Stimulated activated naive CD8-positive, alpha-beta T cell treated with anti-CD3 and anti-CD28 coated beads, Interleukin-15, Interleukin-2, amounts not matched to agents 100 ng/mL and 50 ng/mL, for 24 hours (primary cell): Measurements from ENCODE around the gene IL20.

ENCODE experiments used
- H3K27ac Mint-ChIP-seq: one replicate; pipeline ENCODE4 v1.8.0; 2021; ENCODE audit warnings: mild to moderate bottlenecking, mixed read lengths
- H3K27me3 Mint-ChIP-seq: one replicate; pipeline ENCODE4 v1.8.0; 2021; ENCODE audit warnings: mixed read lengths
- H3K36me3 Mint-ChIP-seq: one replicate; pipeline ENCODE4 v1.8.0; 2021; ENCODE audit warnings: low read depth, mixed read lengths
- H3K4me1 Mint-ChIP-seq: one replicate; pipeline ENCODE4 v1.8.0; 2021; ENCODE audit warnings: low read depth, mixed read lengths
- H3K4me3 Mint-ChIP-seq: one replicate; pipeline ENCODE4 v1.8.0; 2021; ENCODE audit warnings: mild to moderate bottlenecking, mixed read lengths
- H3K9me3 Mint-ChIP-seq: one replicate; pipeline ENCODE4 v1.8.0; 2021; ENCODE audit warnings: mixed read lengths

Gene IL20

GRCh38 chr1:206854401-206855129 lies 10.9 kb upstream of the IL20 start:
- Mint-ChIP-seq H3K9me3 (peaks cover 6% of the 10 kb centered on the region), H3K4me3 (no peak overlapping the region), H3K27ac (no peak overlapping the region), H3K36me3 (no peaks in the 10 kb centered on the region), H3K4me1 (peaks cover 5% of the 10 kb centered on the region), H3K27me3 (no peaks in the 10 kb centered on the region)

DNA sequence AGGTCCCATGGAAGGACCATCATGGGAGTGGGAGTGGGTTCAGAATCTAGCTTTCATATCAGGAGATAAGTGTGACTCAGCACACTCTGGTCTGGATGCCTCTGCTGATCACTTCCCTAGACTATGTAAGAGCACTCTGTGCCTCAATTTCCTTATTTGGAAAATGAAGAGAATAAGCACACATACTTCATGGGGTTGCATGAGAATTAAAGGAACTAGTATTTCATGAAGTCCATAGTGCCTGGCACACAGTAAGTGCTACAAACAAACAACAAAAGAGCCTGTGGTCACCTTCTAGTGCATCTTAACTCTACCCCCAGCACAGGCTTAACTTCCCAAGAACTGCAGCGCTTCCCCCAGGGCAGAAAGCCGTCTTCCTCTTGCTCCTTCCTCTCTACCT lies 9.6 kb upstream of the IL20 start:
- Mint-ChIP-seq H3K36me3 (no peaks in the 10 kb centered on the region), H3K4me3 (no peak overlapping the region), H3K27me3 (peaks cover 6% of the 10 kb centered on the region), H3K4me1 (peaks cover 5% of the 10 kb centered on the region), H3K27ac (no peak overlapping the region), H3K9me3 (peaks cover 6% of the 10 kb centered on the region)

- no peak overlapping the region for H3K27ac Mint-ChIP-seq
- peaks cover 11% of the 10 kb centered on the region for H3K27me3 Mint-ChIP-seq
- peaks cover 5% of the 10 kb centered on the region for H3K4me1 Mint-ChIP-seq
- H3K36me3 Mint-ChIP-seq: no peaks in the 10 kb centered on the region
- H3K4me3 Mint-ChIP-seq: no peak overlapping the region
- H3K9me3 Mint-ChIP-seq: peaks cover 6% of the 10 kb centered on the region
Measured at GRCh38 chr1:206856674-206857464, 8.6 kb upstream of the IL20 start.

GRCh38 chr1:206859082-206859521 lies 6.3 kb upstream of the IL20 start:
- Mint-ChIP-seq H3K4me1 (peaks cover 5% of the 10 kb centered on the region), H3K27me3 (peaks cover 20% of the 10 kb centered on the region), H3K36me3 (no peaks in the 10 kb centered on the region), H3K9me3 (no peaks in the 10 kb centered on the region), H3K27ac (no peak overlapping the region), H3K4me3 (no peak overlapping the region)

- Mint-ChIP-seq H3K36me3 (no peaks in the 10 kb centered on the region), H3K27ac (no peak overlapping the region), H3K4me3 (no peak overlapping the region), H3K4me1 (peaks cover 10% of the 10 kb centered on the region), H3K9me3 (no peaks in the 10 kb centered on the region), H3K27me3 (peaks cover 20% of the 10 kb centered on the region)
Measured at GRCh38 chr1:206860165-206860564, 5.3 kb upstream of the IL20 start.

DNA sequence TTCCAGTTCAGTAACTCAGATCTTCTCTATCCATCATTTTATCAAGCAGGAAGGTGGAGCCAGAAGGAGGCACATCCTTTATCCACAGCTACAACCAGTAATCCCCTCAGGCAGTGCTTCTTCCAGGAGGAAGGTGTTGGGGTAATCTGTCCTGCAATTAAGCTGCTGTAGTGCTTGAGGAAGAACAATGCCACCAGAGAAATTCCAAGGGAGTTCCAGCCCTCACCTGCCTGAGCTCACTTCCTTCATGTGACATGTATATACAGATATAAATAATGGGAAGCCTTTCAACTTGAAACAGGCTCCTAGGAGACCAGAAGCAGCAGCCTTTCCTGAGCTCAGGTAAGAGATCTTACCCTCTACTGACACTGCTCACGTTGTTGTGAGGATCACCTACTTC lies 2.2 kb upstream of the IL20 start:
- no peak overlapping the region for H3K4me3 Mint-ChIP-seq
- H3K9me3 Mint-ChIP-seq: no peaks in the 10 kb centered on the region
- H3K4me1 Mint-ChIP-seq: peaks cover 20% of the 10 kb centered on the region
- H3K27ac Mint-ChIP-seq: no peak overlapping the region
- no peaks in the 10 kb centered on the region for H3K36me3 Mint-ChIP-seq
- H3K27me3 Mint-ChIP-seq: peaks cover 25% of the 10 kb centered on the region

- Mint-ChIP-seq H3K36me3 (no peaks in the 10 kb centered on the region), H3K4me3 (no peak overlapping the region), H3K4me1 (peaks cover 17% of the 10 kb centered on the region), H3K9me3 (no peaks in the 10 kb centered on the region), H3K27me3 (peaks cover 22% of the 10 kb centered on the region), H3K27ac (no peak overlapping the region)
Measured at GRCh38 chr1:206866062-206866461, 639 bp downstream of the IL20 start.

DNA sequence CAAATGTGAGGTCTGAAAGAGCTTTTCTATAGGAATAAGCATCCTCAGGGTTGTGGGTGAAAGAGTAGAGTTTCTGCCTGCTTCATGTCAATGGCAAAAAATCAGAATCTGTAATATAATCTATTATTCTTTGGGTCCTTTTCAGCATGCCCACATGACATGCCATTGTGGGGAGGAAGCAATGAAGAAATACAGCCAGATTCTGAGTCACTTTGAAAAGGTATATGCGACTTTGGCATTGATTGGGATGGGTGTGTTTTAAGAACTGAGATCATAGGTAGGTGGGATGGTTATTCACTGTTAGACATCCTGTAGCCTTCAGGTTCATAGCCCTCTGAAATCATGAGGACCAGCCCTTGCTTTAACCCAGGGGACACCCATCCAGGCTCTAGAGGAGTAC lies 1.8 kb downstream of the IL20 start:
- Mint-ChIP-seq H3K36me3 (no peaks in the 10 kb centered on the region), H3K4me1 (peaks cover 17% of the 10 kb centered on the region), H3K27me3 (peaks cover 16% of the 10 kb centered on the region), H3K4me3 (no peak overlapping the region), H3K27ac (no peak overlapping the region), H3K9me3 (peaks cover 3% of the 10 kb centered on the region)

GRCh38 chr1:206867716-206868115 lies 2.3 kb downstream of the IL20 start:
- peaks cover 14% of the 10 kb centered on the region for H3K27me3 Mint-ChIP-seq
- peaks cover 17% of the 10 kb centered on the region for H3K4me1 Mint-ChIP-seq
- H3K4me3 Mint-ChIP-seq: no peak overlapping the region
- H3K36me3 Mint-ChIP-seq: no peaks in the 10 kb centered on the region
- H3K27ac Mint-ChIP-seq: no peak overlapping the region
- peaks cover 3% of the 10 kb centered on the region for H3K9me3 Mint-ChIP-seq

GRCh38 chr1:206868264-206868663 lies 2.8 kb downstream of the IL20 start:
- Mint-ChIP-seq H3K27me3 (peaks cover 9% of the 10 kb centered on the region), H3K4me3 (no peak overlapping the region), H3K27ac (no peak overlapping the region), H3K4me1 (peaks cover 17% of the 10 kb centered on the region), H3K36me3 (no peaks in the 10 kb centered on the region), H3K9me3 (peaks cover 3% of the 10 kb centered on the region)

GRCh38 chr1:206872139-206872538 lies 6.7 kb downstream of the IL20 start:
- Mint-ChIP-seq H3K27me3 (peaks cover 8% of the 10 kb centered on the region), H3K9me3 (peaks cover 8% of the 10 kb centered on the region), H3K4me3 (no peak overlapping the region), H3K4me1 (no peaks in the 10 kb centered on the region), H3K27ac (no peak overlapping the region), H3K36me3 (no peaks in the 10 kb centered on the region)

- H3K9me3 Mint-ChIP-seq: peaks cover 15% of the 10 kb centered on the region
- H3K27me3 Mint-ChIP-seq: peaks cover 8% of the 10 kb centered on the region
- no peaks in the 10 kb centered on the region for H3K4me1 Mint-ChIP-seq
- H3K4me3 Mint-ChIP-seq: no peak overlapping the region
- peaks cover 4% of the 10 kb centered on the region for H3K36me3 Mint-ChIP-seq
- no peak overlapping the region for H3K27ac Mint-ChIP-seq
Measured at GRCh38 chr1:206873603-206874188, 8.3 kb downstream of the IL20 start.

DNA sequence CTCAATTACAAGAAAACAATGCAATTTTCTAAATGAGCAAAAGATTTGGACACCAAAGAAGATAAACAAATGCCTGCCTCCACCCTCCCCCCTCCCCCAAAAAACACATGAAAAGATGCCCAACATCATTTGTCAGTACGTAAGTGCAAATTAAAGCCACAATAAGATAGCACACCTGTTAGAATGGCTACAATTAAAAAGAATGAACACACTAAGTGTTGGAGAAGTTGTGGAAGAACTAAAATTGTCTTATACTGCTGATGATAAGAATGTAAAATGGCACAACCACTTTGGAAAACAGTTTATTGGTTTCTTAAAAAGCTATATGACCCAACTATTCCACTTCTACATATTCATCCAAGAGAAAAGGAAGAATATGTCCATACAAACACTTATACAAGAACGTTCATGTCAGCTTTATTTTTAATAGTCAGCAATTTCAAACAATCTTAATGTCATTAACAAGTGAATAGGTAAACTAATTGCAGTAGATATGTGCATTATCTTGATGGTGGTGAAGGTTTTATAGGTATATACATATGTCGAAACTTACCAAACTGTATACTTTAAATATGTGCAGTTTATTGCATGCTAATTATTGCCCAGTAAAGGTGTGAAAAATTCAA lies 10.4 kb downstream of the IL20 start:
- Mint-ChIP-seq H3K27ac (no peak overlapping the region), H3K36me3 (peaks cover 4% of the 10 kb centered on the region), H3K9me3 (peaks cover 22% of the 10 kb centered on the region), H3K27me3 (peaks cover 3% of the 10 kb centered on the region), H3K4me3 (no peak overlapping the region), H3K4me1 (peaks cover 5% of the 10 kb centered on the region)

DNA sequence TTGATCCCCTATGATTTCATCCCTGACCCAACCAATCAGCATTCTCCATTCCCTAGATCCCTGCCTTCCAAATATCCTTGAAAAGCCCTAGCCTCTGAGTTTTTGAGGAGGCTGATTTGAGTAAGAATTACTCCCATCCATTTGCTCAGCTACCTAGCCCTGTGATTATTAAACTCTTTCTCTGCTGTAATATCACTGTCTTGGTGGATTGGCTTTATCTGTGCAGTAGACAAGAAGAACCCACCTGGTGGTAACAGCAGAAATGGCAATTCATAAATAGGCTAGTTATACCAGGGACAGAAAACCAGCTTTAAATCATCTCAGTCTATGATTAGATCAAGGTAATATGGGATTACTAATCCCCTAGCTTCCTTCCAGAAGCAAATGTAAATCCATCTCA lies 13.0 kb downstream of the IL20 start:
- peaks cover 5% of the 10 kb centered on the region for H3K4me1 Mint-ChIP-seq
- H3K36me3 Mint-ChIP-seq: peaks cover 4% of the 10 kb centered on the region
- H3K9me3 Mint-ChIP-seq: peaks cover 19% of the 10 kb centered on the region
- no peak overlapping the region for H3K27ac Mint-ChIP-seq
- peaks cover 3% of the 10 kb centered on the region for H3K27me3 Mint-ChIP-seq
- no peak overlapping the region for H3K4me3 Mint-ChIP-seq

GRCh38 chr1:206880314-206880713 lies 14.9 kb downstream of the IL20 start:
- peaks cover 5% of the 10 kb centered on the region for H3K4me1 Mint-ChIP-seq
- H3K36me3 Mint-ChIP-seq: peaks cover 4% of the 10 kb centered on the region
- no peak overlapping the region for H3K4me3 Mint-ChIP-seq
- H3K9me3 Mint-ChIP-seq: peaks cover 15% of the 10 kb centered on the region
- H3K27ac Mint-ChIP-seq: no peak overlapping the region
- no peaks in the 10 kb centered on the region for H3K27me3 Mint-ChIP-seq
